M059J (cell line): Measurements from ENCODE around the gene MAPK11. TPM values are rescaled to one million over a fixed set of nuclear protein-coding genes. Genes with fewer than 3 reads are reported as not detected.

Source experiments
- DNase-seq: peaks from one replicate; pipeline ENCODE4 v3.0.0-alpha.2; 2012; ENCODE audit warnings: low read depth
- total RNA-seq: library from RNA; depleted of rRNA; stranded (reverse); fragments of >200 nt; shearing (Covaris generic); gene quantifications from 2 replicates; pipeline ENCODE4 v1.2.3, GENCODE V29; 2014

MAPK11 gene
- total RNA-seq, 1 experiment from 2014 or later = 1.7 TPM

- peak; percentile 53 for DNase-seq
Observed at GRCh38 chr22:50260801-50261614, 9.2 kb downstream of the MAPK11 start.

GRCh38 chr22:50260434-50260800, 9.8 kb downstream of the MAPK11 start:
- no peak for DNase-seq

- DNase-seq = no peak
Observed at GRCh38 chr22:50259302-50259701, 10.9 kb downstream of the MAPK11 start.

GRCh38 chr22:50258361-50259292, 11.6 kb downstream of the MAPK11 start:
- no peak for DNase-seq

- DNase-seq = no peak
Observed at GRCh38 chr22:50257451-50258360, 12.5 kb downstream of the MAPK11 start.

- DNase-seq = no peak
Observed at GRCh38 chr22:50257041-50257440, 13.1 kb downstream of the MAPK11 start.

- DNase-seq = no peak
Observed at GRCh38 chr22:50256258-50256862, 13.8 kb downstream of the MAPK11 start.

- no peak for DNase-seq
Observed at GRCh38 chr22:50255607-50256006, 14.6 kb downstream of the MAPK11 start.

GRCh38 chr22:50255099-50255498, 15.1 kb downstream of the MAPK11 start:
- DNase-seq = no peak

GRCh38 chr22:50253941-50254340, 16.2 kb downstream of the MAPK11 start:
- no peak for DNase-seq

- no peak for DNase-seq
Observed at GRCh38 chr22:50253046-50253915, 16.9 kb downstream of the MAPK11 start.

- peak; percentile 66 for DNase-seq
Observed at GRCh38 chr22:50252082-50253045, 17.8 kb downstream of the MAPK11 start.

- DNase-seq = no peak
Observed at GRCh38 chr22:50251477-50252081, 18.6 kb downstream of the MAPK11 start.

- DNase-seq = peak; percentile 71
Observed at GRCh38 chr22:50250555-50251476, 19.4 kb downstream of the MAPK11 start, which contains the start of gene HDAC10. TSS of gene HDAC10 (minus strand) at chr22:50251265. CDS start at chr22:50251032, 233 bp downstream.

- DNase-seq = no peak
Observed at GRCh38 chr22:50250249-50250554, 20.0 kb downstream of the MAPK11 start.

GRCh38 chr22:50249341-50250248, 20.6 kb downstream of the MAPK11 start:
- no peak for DNase-seq
